CD4-positive, alpha-beta T cell treated with Interleukin-6 at 100 ng/mL for 8 hours (primary cell): Measurements from ENCODE around the gene ABCA10.
"Not testable (repeated sequence)": the region's sequence is repeated elsewhere in the genome, so short reads cannot be mapped to it uniquely, and the experiment has no call there.

Experiments used
- DNase-seq: peaks from one replicate; pipeline ENCODE4 v3.0.0-alpha.2; 2020; ENCODE audit warnings: mixed read lengths, low spot score

The ABCA10 gene

GRCh38 chr17:69168642-69169041, 60.0 kb downstream of the ABCA10 start:
- DNase-seq, result not testable (repeated sequence)

- no peak for DNase-seq
Observed at GRCh38 chr17:69166957-69167356, 61.7 kb downstream of the ABCA10 start.

- no peak for DNase-seq
Observed at GRCh38 chr17:69164206-69164605, 64.4 kb downstream of the ABCA10 start.

GRCh38 chr17:69159418-69159817, 69.2 kb downstream of the ABCA10 start:
- no peak for DNase-seq

- DNase-seq, result no peak
Observed at GRCh38 chr17:69154267-69154666, 74.4 kb downstream of the ABCA10 start.

- DNase-seq, result no peak
Observed at GRCh38 chr17:69150333-69150732, 78.3 kb downstream of the ABCA10 start.

- no peak for DNase-seq
Observed at GRCh38 chr17:69147460-69147859, 81.2 kb downstream of the ABCA10 start.

- no peak for DNase-seq
Observed at GRCh38 chr17:69144331-69145255, 84.0 kb downstream of the ABCA10 start.

- DNase-seq, result no peak
Observed at GRCh38 chr17:69143683-69144231, 84.9 kb downstream of the ABCA10 start.

- DNase-seq, result no peak
Observed at GRCh38 chr17:69143151-69143550, 85.5 kb downstream of the ABCA10 start.

- DNase-seq, result no peak
Observed at GRCh38 chr17:69142175-69142802, 86.3 kb downstream of the ABCA10 start.

- DNase-seq, result no peak
Observed at GRCh38 chr17:69141431-69142174, 87.0 kb downstream of the ABCA10 start, which contains the start of gene ABCA6. Gene ABCA6 (minus strand): TSS chr17:69141895. CDS start chr17:69140703, 1,192 bp downstream.

- DNase-seq, result no peak
Observed at GRCh38 chr17:69134112-69134511, 94.5 kb downstream of the ABCA10 start.

- no peak for DNase-seq
Observed at GRCh38 chr17:69130627-69131296, 97.9 kb downstream of the ABCA10 start.

GRCh38 chr17:69123626-69124025, 105.0 kb downstream of the ABCA10 start:
- DNase-seq, result no peak

GRCh38 chr17:69122065-69122464, 106.6 kb downstream of the ABCA10 start:
- no peak for DNase-seq

- DNase-seq, result no peak
Observed at GRCh38 chr17:69117855-69118784, 110.5 kb downstream of the ABCA10 start.

- DNase-seq, result no peak
Observed at GRCh38 chr17:69111794-69112193, 116.8 kb downstream of the ABCA10 start.

- DNase-seq, result no peak
Observed at GRCh38 chr17:69105907-69106730, 122.5 kb downstream of the ABCA10 start.
